NCI-H1694 treated with DMSO at 0.1 percent for 48 hours (cell line): ENCODE measurements around the gene DOCK4.
A peak's percentile ranks its signal among the peaks of the same experiment; 100 is the strongest.

Experiments used
- DNase-seq: peaks from one replicate; lab custom pipeline; 2025; lab: John Stamatoyannopoulos, UW

The DOCK4 gene

DNA sequence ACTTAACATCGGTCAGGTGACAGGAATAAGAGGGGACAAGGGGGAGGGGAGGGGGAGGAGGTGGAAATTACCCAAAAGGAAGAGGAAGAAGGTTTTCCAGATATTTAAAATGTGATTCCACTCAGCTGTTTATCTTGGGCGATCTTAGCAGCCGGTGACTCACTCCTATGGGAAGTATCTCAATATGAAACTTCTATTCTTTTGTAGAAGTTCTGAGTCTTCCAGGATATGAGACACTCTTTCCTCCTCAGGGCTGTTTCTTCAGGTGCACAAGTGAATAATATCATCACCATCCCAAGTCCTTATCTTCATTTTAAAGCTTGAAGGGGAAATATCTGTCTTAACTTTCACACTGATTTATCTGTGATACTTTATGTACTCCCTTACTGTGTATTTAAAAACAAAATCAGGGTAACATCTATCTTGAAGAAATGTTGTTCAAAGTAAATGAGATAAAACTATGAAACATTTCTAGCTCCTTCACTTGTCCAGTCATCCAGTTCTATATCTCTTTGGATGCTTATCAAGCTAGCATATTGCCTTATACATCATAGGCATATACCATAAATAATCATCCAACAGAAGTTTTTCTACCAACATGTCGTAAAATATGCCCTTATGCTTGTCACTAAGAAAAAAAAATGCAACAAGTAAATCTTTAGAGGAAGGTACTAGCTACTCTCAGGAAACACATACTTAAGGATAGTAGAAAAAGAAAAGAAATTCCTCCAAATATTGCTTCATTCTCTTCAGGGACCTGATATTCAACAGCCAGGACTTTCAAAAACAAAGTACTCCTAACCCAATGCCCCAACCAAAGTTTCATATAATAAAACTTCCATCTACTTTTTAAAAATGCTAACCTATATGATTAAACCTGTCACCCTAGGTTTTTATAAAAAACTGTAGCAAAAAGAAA, 13.7 kb downstream of the DOCK4 start:
- DNase-seq = no peak

DNA sequence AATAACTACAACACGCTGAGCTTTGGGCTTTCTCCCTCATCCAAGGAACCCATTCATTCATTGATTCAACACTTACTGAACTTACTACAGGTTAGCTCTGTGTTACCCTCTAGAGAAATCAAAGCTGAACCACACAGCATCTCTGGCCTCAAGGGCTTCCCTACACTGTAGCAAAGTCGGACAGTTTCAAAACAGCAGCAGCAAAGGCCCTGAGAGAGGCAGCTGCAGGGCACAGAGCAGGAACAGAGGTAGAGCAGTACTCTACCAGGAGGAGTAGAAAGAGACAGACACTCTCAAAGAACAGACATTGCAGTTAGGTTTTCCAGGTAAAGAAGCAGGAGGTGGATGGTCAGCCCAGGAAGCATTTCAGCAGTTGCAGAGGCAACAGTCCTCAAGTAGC, 16.1 kb downstream of the DOCK4 start:
- DNase-seq = no peak

DNA sequence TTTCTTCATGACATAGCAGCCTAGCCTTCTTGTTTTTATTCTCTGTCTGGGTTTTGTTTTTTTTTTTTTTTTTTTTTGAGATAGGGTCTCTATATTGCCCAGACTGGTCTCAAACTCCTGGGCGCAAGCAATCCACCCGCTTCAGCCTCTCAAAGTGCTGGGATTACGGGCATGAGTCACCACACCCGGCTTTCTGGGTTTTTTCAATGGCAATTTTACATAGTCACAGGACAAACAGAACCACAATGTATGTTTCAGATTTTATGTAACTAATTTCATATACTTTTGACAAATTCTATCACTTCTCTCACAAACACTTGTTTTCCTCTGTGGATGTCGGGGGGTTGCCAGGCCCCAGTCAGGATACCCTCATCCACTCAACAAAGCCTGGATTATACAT, 16.5 kb downstream of the DOCK4 start:
- no peak for DNase-seq

DNA sequence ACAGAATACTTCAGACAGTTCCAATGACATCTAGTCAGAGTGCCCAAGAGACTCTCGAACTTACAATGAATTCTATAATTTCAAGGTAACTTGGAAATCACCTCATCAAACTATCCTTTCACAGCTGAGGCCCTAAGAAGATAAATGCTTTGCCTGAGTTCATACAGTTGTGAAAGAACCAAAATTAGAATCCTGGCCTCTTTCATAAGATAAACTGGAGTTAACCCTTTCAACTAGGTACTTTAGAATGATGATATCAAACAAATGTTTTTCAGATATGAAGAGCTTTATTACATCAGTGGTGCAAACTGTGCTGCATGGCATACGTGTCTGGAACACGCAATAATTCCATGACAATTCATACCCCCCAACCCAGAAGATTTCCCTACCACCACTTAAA, 17.9 kb downstream of the DOCK4 start:
- DNase-seq = no peak

DNA sequence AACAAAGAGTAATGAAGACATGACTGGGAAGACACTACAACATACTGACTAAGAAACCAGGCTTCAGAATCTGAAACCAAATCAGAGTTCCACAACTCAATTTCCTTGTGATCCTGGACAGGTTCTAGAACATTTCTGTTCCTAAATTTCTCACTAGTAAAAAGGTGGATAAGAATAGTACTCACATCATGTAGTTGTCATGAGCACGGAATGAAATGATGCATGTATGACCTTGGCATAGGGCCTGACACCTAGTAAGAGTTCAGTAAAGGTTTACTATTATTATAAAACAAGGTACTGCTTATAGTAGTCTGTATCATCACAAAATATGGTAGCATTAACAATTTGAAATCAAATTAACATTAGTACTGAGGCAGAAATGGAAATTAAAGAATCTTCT, 19.9 kb downstream of the DOCK4 start:
- no peak for DNase-seq

DNA sequence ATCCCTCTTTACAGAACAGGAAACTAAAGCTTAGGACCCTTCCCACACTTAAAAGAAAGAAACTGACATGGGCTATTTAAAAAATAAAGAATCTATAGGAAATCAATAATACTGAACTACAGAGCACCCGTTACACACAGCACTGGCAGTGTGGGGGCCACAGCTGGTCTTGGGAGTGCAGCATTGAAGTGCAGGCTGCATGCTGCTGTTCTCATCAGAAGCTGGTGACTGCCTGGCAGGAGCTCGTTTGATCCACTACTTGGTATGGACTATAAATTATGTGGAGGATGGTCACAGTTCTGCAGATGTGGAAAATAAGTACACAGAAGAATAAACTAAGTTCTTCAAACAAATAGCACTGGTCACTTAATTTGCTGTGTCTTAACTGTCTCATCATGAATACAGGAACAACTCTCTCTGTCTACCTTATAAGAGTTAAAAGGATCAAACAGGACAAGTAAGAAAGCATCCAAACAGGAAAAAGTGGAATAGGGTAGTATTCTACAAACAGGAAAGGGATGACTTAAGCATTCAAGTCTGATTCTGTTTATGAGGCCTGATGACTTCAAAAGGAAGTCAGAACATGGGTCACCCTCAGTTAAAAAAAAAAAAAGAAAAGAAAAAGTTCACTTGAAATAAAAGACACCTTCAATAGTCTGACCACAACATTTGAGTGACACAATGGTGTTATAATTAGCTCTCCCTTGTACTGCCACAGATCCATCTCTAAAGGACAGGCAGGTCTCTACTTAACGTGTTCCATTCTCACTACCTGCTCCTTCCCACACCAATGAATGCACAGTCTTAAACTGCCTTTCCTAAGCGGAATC, 21.0 kb downstream of the DOCK4 start:
- DNase-seq = no peak

DNA sequence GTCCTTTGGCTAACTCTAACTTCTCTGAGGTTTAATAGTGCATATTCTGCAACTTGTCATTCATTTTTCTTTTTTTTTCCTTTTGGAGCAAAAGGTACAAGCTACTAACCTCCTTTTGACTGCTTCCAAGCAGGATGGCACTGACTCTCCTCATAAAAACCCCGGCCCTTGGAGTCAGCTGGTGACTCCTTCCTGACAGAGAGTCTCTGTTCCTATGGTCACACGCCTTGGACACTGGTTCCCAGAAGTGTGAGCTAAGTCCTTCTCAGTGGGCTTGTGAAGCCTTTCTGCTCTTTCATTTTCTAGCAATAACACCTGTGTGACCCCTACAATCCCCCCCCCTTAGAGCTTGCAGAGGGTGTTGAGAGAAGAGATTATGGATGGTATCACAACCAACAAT, 21.7 kb downstream of the DOCK4 start:
- DNase-seq = no peak

DNA sequence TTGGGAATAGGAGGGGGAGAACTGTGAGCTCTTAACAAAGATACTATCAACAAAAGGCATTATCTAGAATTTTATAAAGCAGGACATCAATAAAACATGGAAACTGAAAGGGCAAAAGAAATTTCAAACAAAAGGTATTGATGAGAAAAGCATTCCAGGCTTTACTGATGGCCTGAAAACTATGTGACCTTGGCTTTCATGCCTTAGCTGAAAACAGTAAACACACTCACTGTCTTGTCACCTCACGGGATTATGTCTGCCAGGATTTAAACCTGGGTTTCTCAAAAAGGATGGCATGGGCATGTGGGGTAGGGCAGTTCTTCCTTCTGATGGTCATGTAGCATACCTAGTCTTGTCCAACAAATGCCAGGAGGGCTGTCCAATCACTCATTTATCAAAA, 22.9 kb downstream of the DOCK4 start:
- no peak for DNase-seq

DNA sequence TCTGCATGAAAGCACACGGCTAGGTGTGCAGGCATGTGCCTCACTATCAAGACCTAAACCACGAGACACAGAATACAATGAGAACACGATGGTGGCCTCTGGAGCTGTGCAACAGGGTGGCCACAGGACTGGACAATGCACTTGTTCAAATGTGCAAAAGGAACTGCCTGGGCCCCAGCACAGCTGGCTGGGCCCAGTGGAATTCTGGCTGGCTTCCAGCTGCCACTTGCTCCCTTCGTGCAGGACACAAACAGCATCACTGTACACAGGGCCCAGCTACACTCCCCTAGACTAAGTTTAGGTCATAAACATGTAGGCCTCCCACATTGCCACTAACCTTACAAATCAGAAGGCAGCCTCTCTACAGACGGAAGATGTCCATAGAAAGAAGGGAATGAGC, 23.4 kb downstream of the DOCK4 start:
- DNase-seq = no peak

DNA sequence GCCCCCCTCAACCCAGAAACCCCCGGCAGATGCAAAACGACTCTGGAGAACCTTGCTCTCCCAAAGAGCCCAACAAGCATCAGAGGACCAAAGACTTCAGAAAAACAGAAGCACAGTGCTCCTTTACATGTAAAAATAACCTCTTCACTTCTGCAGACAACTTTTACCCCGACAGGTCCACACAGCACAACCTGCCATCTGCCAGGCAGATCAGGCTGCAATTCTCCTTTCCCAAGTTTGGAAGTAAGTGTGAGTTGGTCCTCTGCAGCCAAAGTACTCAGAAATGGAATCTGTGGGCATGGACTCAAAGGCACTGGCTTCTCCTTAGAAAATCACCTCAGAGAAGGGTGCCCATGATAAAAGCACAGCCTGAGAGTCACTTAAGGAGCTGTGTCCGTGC, 26.0 kb downstream of the DOCK4 start:
- peak; percentile 15 for DNase-seq

DNA sequence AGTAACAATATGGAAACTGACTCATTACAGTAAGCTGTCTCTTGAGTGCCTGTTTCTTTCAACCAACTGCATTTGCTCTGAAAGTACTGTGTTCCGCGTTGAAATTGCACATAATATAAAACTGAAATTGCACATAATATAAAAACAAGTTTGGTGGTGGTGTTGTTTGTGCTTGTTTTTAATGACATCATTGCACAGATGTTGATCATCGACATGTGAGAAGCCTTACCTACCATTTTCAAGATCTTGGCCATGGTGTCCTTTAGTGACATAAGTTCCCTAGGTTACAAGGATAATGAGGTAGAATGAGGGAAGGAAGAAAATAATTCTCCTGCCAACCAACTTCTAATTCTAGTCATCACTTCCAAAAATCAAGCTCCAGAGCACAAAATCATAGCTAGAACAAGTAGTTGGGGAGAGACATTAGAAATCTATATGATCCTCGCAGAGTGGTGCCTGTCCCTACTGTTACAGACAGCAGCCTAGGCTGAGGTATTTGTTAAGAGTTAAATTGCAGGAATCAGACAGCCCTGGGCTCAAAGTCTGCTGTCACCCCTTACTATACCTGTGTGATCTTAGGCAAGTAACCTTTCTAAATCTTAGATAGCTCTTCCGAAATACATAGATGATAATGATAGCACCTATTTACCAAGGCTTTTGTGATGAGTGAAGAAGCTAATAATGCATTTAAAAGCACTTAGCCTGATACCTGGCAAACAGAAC, 29.3 kb downstream of the DOCK4 start:
- DNase-seq = no peak

DNA sequence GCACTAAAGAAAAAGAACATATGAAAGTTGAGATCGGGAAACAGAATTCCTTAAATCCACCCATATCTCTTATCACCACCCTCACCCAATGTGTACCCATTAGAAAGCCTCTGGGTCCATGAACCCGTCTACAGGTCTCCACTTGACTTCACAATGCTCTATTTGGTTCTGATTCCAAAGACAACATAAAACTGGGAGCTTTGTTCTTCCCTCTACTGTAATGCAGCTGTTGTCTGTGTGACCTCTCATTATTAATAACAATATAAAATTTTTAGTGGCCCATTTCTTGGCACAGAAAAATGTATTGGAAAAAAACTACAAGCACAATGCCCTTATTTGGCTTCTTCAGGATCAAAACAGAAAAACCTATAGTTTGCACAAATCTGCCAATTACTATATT, 30.0 kb downstream of the DOCK4 start:
- no peak for DNase-seq

DNA sequence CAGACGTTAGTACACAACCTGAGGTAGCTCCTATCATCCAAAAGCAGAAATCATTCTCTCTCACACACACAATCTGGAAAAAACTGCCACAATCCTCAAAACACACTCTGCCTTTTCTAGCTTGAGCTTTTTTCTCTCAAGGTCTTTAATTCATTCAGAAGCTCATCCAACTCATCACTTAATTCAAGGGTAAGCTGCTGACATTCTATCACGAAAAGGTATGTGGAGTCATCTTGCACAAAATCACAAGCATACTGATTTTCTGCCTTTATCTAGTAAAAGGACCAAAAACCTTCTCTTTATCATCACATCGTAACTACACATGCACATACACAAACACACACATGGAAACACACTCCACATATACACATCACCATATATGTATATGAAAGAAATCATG, 32.0 kb downstream of the DOCK4 start:
- no peak for DNase-seq

DNA sequence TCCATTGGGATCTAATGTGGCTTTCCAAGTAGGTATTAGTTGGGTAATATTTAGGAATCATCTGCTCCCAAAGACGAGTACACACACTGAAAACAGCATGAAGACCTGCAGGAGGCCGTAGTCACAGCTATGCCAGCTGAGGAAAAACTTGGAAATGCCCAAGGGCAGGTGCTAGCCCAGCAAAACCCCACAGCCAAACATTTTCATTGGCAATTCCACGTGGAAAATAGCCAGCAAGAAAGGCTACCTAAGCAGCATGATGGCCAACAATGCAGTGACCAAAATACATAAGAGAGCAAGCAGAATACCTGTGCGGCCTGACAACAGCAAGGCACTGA, 32.7 kb downstream of the DOCK4 start:
- no peak for DNase-seq

DNA sequence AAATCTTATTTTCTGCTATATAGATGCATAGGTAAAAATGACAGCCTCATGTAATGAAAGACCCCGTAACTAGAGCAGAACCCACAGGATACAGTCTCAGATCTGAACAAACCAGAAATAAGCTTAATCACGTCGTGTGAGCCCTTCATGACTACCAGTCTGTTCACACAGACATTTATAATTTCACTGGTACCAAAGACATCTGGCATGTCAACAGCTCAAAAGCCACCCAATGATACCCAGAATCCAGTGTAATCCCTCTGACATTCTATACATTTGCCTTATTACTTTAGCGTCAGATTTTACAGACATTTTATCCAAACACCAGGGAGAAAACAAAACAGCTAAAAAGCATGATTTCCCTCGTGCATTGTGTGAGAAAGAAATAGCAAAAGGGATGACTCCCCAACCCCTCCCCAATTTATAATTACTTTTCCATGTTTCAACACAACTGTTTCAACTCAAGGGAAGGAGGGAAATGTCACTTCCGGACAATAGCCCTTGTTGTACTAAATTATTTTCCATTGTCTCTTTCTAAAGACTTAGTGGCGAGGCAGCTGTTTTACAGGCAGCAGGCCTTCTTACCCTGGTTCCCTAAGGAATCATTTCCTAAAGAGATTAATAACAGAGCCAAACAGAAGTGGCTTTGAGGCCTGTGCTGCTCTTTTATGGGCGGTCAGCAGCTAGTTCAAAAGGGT, 33.2 kb downstream of the DOCK4 start:
- peak; percentile 70 for DNase-seq

DNA sequence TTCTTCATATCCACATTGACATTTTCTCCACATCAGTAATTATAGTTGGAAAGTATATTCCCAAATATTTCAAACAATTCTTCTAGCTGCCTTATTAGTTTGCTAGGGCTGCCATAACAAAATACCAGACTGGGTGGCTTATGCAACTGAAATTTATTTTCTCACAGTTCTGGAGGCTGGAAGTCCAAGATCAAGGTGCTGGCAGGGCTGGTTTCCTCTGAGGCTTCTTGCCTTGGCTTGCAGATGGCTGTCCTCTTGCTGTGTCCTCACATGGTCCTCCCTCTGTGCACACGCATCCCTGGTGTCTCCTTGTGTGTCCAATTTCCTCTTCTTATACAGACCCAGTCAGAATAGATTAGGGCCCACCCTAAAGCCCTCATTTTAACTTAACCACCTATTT, 34.5 kb downstream of the DOCK4 start:
- no peak for DNase-seq

DNA sequence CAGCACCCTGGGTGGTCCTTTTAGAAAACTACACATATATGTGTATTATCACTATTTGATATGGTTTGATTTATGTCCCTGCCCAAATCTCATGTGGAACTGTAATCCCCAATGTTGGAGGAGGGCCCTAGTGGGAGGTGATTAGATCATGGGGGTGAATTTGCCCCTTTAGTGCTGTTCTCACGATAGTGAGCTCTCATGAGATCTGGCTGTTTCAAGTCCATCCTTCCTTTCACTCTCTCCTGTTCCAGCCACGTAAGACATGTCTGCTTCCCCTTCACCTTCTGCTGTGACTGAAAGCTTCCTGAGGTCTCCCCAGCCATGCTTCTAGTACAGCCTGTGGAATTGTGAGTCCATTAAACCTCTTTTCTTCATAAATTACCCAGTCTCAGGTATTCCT, 37.3 kb downstream of the DOCK4 start:
- DNase-seq = no peak

DNA sequence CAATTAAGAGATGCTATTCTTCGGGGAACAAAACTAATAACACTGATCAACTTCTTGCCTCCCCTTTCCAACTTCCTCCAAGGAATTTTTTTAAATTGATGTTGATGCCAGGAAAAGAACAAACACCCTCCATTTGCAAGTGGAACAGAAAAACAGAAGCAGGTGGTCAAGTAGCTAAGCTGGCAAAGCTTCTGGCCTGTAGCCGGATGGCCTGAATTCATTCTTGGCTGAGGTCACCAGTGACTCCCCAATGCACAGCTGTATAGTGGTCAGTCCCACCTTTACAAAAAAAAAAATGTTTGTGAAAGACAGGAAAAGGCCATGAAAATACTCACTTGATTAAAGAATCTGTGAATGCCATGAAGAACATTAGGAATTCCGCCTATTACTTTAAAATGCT, 39.1 kb downstream of the DOCK4 start:
- no peak for DNase-seq

DNA sequence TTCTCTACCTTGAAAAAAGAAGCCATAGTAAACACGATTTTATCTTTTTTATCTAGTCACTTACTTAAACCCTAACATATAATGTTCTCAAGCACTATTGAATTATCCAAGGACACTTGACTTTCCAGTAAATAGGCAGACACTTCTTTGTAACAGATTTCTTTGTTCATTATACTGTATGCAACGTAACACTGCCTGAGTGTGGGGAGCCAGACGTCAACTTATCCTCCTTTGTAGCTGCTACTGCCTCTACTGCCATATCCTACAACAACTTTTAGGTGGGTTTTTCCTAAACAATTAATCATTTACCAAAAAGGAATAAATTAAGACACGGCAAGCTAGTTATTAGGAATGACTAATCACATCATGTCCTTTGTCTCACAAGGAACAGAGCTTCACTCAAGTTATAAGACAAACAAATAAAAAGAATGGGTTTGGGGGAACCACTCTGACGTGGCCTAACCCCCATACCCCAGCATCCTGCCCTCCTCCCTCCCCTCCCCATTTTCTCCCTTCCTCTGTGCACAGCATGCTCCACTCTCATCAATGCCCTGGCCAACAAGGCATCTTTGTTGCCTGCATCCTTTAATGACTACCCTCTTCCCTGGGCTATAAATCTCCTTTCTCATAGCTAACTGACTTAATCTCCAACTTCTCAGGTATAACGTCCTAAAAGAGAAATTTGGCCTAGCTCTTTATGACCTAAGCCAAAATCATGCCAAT, 43.3 kb downstream of the DOCK4 start:
- DNase-seq = no peak

DNA sequence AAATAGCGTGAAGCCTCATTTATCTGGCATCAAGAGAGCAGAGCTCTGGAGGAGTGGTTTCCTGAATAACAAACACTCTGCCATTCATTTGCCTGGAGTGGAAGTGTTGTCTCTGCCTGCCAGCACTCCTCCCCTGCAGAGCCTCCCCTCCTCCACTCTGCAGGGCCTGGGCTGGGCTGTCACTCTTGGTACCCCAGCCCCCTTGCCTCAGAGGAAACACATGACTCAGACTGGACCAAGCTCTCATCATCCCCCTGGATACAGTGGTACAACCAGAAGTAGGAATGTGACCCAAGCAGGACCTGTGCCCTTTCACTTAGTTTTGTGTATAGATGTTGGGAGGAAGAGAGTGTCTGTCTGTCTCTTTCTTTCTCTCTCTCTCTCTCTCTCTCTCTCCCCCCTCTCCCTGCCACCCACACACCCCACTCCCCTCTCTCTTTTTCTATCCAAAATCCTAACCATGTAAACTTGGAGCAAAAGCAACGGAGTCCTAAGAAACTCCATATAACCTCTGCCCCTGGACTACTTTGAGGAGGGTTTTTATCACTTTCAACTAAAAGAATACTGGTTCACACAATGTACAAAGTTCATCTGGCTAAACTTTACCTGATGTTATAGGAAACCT, 43.9 kb downstream of the DOCK4 start:
- peak; percentile 15 for DNase-seq
